ENCODE data around the gene BPGM.

The BPGM gene

GRCh38 chr7:134705716-134706115, 59.1 kb downstream of the BPGM start:
- Histone ChIP-seq H3K36me3 (ENCODE audit: control insufficient read depth in 2 of 2, insufficient read depth in 2 of 2, low read length in 2 of 2) (no peaks in the 10 kb centered on the region), H3K27me3 (ENCODE audit: control insufficient read depth in 1 of 2, insufficient read depth in 2 of 2, low read length in 2 of 2) (no peaks in the 10 kb centered on the region), H3K9me3 (ENCODE audit: control insufficient read depth in 2 of 2, low read length in 2 of 2) (no peaks in the 10 kb centered on the region), H3K4me1 (ENCODE audit: control insufficient read depth, insufficient read depth, low read length) (peaks cover 19% of the 10 kb centered on the region), H3K4me3 (ENCODE audit: low read length in 2 of 2) (no peak overlapping the region), H3K27ac (ENCODE audit: low read length) (no peak overlapping the region), H3K9ac (ENCODE audit: low read length in 2 of 2) (no peak overlapping the region)

GRCh38 chr7:134706468-134706867, 59.8 kb downstream of the BPGM start:
- H3K27ac ChIP-seq (ENCODE audit: low read length) = no peak overlapping the region
- no peaks in the 10 kb centered on the region for H3K9me3 ChIP-seq (ENCODE audit: control insufficient read depth in 2 of 2, low read length in 2 of 2)
- no peaks in the 10 kb centered on the region for H3K36me3 ChIP-seq (ENCODE audit: control insufficient read depth in 2 of 2, insufficient read depth in 2 of 2, low read length in 2 of 2)
- H3K9ac ChIP-seq (ENCODE audit: low read length in 2 of 2) = no peak overlapping the region
- H3K27me3 ChIP-seq (ENCODE audit: control insufficient read depth in 1 of 2, insufficient read depth in 2 of 2, low read length in 2 of 2) = no peaks in the 10 kb centered on the region
- no peak overlapping the region for H3K4me3 ChIP-seq (ENCODE audit: low read length in 2 of 2)
- peaks cover 26% of the 10 kb centered on the region for H3K4me1 ChIP-seq (ENCODE audit: control insufficient read depth, insufficient read depth, low read length)

GRCh38 chr7:134707663-134708378, 61.2 kb downstream of the BPGM start:
- Histone ChIP-seq H3K36me3 (ENCODE audit: control insufficient read depth in 2 of 2, insufficient read depth in 2 of 2, low read length in 2 of 2) (no peaks in the 10 kb centered on the region), H3K4me1 (ENCODE audit: control insufficient read depth, insufficient read depth, low read length) (peaks cover 26% of the 10 kb centered on the region), H3K27ac (ENCODE audit: low read length) (no peak overlapping the region), H3K27me3 (ENCODE audit: control insufficient read depth in 1 of 2, insufficient read depth in 2 of 2, low read length in 2 of 2) (no peaks in the 10 kb centered on the region), H3K4me3 (ENCODE audit: low read length in 2 of 2) (no peak overlapping the region), H3K9me3 (ENCODE audit: control insufficient read depth in 2 of 2, low read length in 2 of 2) (no peaks in the 10 kb centered on the region), H3K9ac (ENCODE audit: low read length in 2 of 2) (no peak overlapping the region)

DNA sequence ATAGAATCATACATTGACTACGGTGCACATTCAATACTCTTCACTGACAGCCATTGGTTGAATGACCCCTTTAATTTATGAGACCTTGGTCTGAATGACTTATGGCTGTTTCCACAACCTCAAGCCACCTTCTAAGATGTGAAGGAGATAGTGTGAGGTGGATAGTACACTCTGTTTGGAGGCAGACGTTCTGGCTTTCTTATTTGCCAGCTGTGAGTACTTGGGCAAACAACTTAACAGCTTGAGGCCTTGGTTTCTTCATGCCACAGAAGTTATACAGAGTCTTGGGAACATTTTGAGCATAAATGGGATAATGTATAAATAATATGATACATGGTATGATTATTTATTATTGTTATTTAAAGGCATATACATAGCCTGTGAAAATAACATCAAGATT, 62.0 kb downstream of the BPGM start:
- Histone ChIP-seq H3K27ac (ENCODE audit: low read length) (no peak overlapping the region), H3K36me3 (ENCODE audit: control insufficient read depth in 2 of 2, insufficient read depth in 2 of 2, low read length in 2 of 2) (no peaks in the 10 kb centered on the region), H3K4me1 (ENCODE audit: control insufficient read depth, insufficient read depth, low read length) (peaks cover 19% of the 10 kb centered on the region), H3K9me3 (ENCODE audit: control insufficient read depth in 2 of 2, low read length in 2 of 2) (no peaks in the 10 kb centered on the region), H3K9ac (ENCODE audit: low read length in 2 of 2) (no peak overlapping the region), H3K4me3 (ENCODE audit: low read length in 2 of 2) (no peak overlapping the region), H3K27me3 (ENCODE audit: control insufficient read depth in 1 of 2, insufficient read depth in 2 of 2, low read length in 2 of 2) (no peaks in the 10 kb centered on the region)

GRCh38 chr7:134709197-134709596, 62.5 kb downstream of the BPGM start:
- Histone ChIP-seq H3K36me3 (ENCODE audit: control insufficient read depth in 2 of 2, insufficient read depth in 2 of 2, low read length in 2 of 2) (no peaks in the 10 kb centered on the region), H3K4me3 (ENCODE audit: low read length in 2 of 2) (no peak overlapping the region), H3K9me3 (ENCODE audit: control insufficient read depth in 2 of 2, low read length in 2 of 2) (no peaks in the 10 kb centered on the region), H3K27ac (ENCODE audit: low read length) (no peak overlapping the region), H3K27me3 (ENCODE audit: control insufficient read depth in 1 of 2, insufficient read depth in 2 of 2, low read length in 2 of 2) (no peaks in the 10 kb centered on the region), H3K9ac (ENCODE audit: low read length in 2 of 2) (no peak overlapping the region), H3K4me1 (ENCODE audit: control insufficient read depth, insufficient read depth, low read length) (peaks cover 16% of the 10 kb centered on the region)

GRCh38 chr7:134710511-134710853, 63.8 kb downstream of the BPGM start:
- no peaks in the 10 kb centered on the region for H3K27me3 ChIP-seq (ENCODE audit: control insufficient read depth in 1 of 2, insufficient read depth in 2 of 2, low read length in 2 of 2)
- peaks cover 9% of the 10 kb centered on the region for H3K4me1 ChIP-seq (ENCODE audit: control insufficient read depth, insufficient read depth, low read length)
- no peak overlapping the region for H3K9ac ChIP-seq (ENCODE audit: low read length in 2 of 2)
- H3K36me3 ChIP-seq (ENCODE audit: control insufficient read depth in 2 of 2, insufficient read depth in 2 of 2, low read length in 2 of 2) = no peaks in the 10 kb centered on the region
- no peak overlapping the region for H3K4me3 ChIP-seq (ENCODE audit: low read length in 2 of 2)
- no peaks in the 10 kb centered on the region for H3K9me3 ChIP-seq (ENCODE audit: control insufficient read depth in 2 of 2, low read length in 2 of 2)
- H3K27ac ChIP-seq (ENCODE audit: low read length) = peak overlapping the region; percentile 53

DNA sequence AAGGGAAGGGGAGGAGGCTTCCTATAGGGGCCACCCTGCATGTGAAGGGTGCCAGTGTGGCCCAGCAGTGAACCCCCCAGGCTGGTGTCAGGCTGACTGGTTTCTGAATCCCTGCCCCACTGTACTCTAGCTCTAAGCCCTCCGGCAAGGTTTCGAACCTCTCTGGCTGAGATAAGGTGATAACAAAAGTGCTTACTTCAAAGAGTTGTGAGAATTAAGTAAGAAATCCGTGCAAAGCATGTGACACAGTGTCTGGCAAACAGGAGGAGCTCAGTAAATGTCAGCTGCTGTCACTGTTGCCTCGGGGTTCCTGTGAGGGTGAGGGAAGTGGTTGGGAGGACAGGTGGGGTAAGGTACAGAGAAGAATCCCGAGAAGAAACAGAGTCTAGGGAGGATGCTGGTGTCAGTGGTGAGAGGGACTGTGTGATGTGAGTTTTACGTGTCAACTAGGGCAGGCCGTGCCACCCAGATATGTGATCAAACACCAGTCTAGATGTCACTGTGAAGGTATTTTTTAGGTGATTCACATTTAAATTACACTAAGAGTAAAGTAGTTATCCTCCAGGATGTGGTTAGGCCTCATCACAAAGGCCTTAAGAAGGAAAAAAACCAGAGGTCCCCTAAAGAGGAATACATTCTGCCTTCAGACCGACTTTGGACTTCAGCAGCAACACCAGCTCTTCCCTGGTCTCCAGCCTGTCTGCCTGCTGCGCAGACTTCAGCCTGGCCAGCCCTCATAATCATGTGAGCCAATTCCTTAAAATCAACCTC, 64.4 kb downstream of the BPGM start:
- peak overlapping the region; percentile 36 to 47 for H3K9ac ChIP-seq (ENCODE audit: low read length in 2 of 2)
- no peaks in the 10 kb centered on the region for H3K27me3 ChIP-seq (ENCODE audit: control insufficient read depth in 1 of 2, insufficient read depth in 2 of 2, low read length in 2 of 2)
- H3K9me3 ChIP-seq (ENCODE audit: control insufficient read depth in 2 of 2, low read length in 2 of 2) = no peaks in the 10 kb centered on the region
- peak overlapping the region; percentile 53 for H3K27ac ChIP-seq (ENCODE audit: low read length)
- no peak overlapping the region for H3K4me3 ChIP-seq (ENCODE audit: low read length in 2 of 2)
- no peaks in the 10 kb centered on the region for H3K36me3 ChIP-seq (ENCODE audit: control insufficient read depth in 2 of 2, insufficient read depth in 2 of 2, low read length in 2 of 2)
- peaks cover 7% of the 10 kb centered on the region for H3K4me1 ChIP-seq (ENCODE audit: control insufficient read depth, insufficient read depth, low read length)

GRCh38 chr7:134712196-134712595, 65.5 kb downstream of the BPGM start:
- H3K4me1 ChIP-seq (ENCODE audit: control insufficient read depth, insufficient read depth, low read length) = peaks cover 7% of the 10 kb centered on the region
- no peak overlapping the region for H3K9ac ChIP-seq (ENCODE audit: low read length in 2 of 2)
- no peak overlapping the region for H3K4me3 ChIP-seq (ENCODE audit: low read length in 2 of 2)
- H3K27ac ChIP-seq (ENCODE audit: low read length) = no peak overlapping the region
- H3K9me3 ChIP-seq (ENCODE audit: control insufficient read depth in 2 of 2, low read length in 2 of 2) = no peaks in the 10 kb centered on the region
- no peaks in the 10 kb centered on the region for H3K27me3 ChIP-seq (ENCODE audit: control insufficient read depth in 1 of 2, insufficient read depth in 2 of 2, low read length in 2 of 2)
- H3K36me3 ChIP-seq (ENCODE audit: control insufficient read depth in 2 of 2, insufficient read depth in 2 of 2, low read length in 2 of 2) = no peaks in the 10 kb centered on the region

DNA sequence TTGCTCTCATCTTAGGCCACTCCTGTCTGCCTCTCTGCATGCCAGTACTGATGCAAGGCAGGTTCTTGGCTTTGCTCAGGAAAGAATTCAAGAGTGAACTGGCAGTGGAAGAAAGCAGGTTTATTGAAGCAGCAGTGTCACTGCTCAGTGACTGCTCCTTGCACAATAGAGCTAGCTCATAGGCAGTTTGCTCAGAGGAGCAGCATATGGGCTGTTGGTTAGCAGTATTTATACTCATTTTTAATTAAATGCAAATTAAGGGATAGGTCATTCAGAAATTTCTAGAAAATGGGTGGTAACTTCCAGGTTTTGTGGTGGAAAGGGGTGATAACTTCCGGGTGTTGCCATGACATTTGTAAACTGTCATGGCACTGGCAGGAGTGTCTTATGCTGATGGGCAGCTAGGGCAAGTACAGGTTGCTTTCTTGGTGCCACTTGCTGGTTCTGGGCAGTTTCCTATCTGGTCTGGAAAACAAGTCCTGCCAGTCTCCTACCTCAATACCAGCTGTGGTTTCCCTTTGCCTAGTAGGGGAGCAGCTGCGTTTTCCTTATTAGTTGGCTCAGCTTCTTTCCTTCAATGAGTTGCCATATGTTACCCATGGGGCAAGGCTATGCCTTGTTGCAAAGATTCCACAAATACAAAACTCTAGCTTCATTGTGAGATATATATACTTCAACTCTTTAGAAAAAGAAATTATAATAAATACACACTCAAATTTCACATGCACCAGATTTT, 68.0 kb downstream of the BPGM start:
- no peak overlapping the region for H3K27ac ChIP-seq (ENCODE audit: low read length)
- no peak overlapping the region for H3K4me3 ChIP-seq (ENCODE audit: low read length in 2 of 2)
- H3K27me3 ChIP-seq (ENCODE audit: control insufficient read depth in 1 of 2, insufficient read depth in 2 of 2, low read length in 2 of 2) = no peaks in the 10 kb centered on the region
- H3K36me3 ChIP-seq (ENCODE audit: control insufficient read depth in 2 of 2, insufficient read depth in 2 of 2, low read length in 2 of 2) = no peaks in the 10 kb centered on the region
- no peak overlapping the region for H3K9ac ChIP-seq (ENCODE audit: low read length in 2 of 2)
- no peaks in the 10 kb centered on the region for H3K9me3 ChIP-seq (ENCODE audit: control insufficient read depth in 2 of 2, low read length in 2 of 2)
- peaks cover 7% of the 10 kb centered on the region for H3K4me1 ChIP-seq (ENCODE audit: control insufficient read depth, insufficient read depth, low read length)

GRCh38 chr7:134718211-134718875, 71.7 kb downstream of the BPGM start:
- Histone ChIP-seq H3K27ac (ENCODE audit: low read length) (no peak overlapping the region), H3K4me3 (ENCODE audit: low read length in 2 of 2) (no peak overlapping the region), H3K36me3 (ENCODE audit: control insufficient read depth in 2 of 2, insufficient read depth in 2 of 2, low read length in 2 of 2) (no peaks in the 10 kb centered on the region), H3K4me1 (ENCODE audit: control insufficient read depth, insufficient read depth, low read length) (peaks cover under 1% of the 10 kb centered on the region), H3K9me3 (ENCODE audit: control insufficient read depth in 2 of 2, low read length in 2 of 2) (no peaks in the 10 kb centered on the region), H3K9ac (ENCODE audit: low read length in 2 of 2) (no peak overlapping the region), H3K27me3 (ENCODE audit: control insufficient read depth in 1 of 2, insufficient read depth in 2 of 2, low read length in 2 of 2) (no peaks in the 10 kb centered on the region)

Data from stomach smooth muscle (tissue), 2 donors.